Stromal cell of bone marrow (primary cell): Measurements from ENCODE around the gene GPC5.
A peak's percentile ranks its signal among the peaks of the same experiment; 100 is the strongest.

ENCODE experiments used
- DNase-seq: peaks from one replicate; pipeline ENCODE4 v3.0.0-alpha.2; 2012; ENCODE audit warnings: low read depth

GPC5 gene

GRCh38 chr13:91978571-91978970 lies 580.1 kb downstream of the GPC5 start:
- DNase-seq: no peak

- no peak for DNase-seq
These were observed 588.5 kb downstream of the GPC5 start for GRCh38 chr13:91986761-91987483.

DNA sequence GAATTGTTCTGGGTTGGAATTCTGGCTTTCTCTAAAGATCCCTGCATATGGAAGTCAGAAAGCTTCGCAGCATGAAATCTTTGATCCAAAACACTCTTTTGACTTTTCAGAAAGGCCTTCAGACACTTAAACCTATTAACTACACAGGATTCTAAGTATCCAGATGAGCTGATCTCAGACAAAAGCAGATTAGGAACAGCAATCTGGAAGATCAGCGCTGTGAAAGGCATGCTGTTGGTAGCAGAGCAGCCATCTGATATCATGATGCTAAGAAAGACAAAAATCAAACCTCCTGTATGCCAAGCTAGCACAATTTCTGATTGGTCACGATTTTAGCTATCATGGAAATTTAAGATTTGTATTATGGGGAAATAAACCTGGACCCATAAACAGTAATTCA lies 589.9 kb downstream of the GPC5 start:
- no peak for DNase-seq

DNA sequence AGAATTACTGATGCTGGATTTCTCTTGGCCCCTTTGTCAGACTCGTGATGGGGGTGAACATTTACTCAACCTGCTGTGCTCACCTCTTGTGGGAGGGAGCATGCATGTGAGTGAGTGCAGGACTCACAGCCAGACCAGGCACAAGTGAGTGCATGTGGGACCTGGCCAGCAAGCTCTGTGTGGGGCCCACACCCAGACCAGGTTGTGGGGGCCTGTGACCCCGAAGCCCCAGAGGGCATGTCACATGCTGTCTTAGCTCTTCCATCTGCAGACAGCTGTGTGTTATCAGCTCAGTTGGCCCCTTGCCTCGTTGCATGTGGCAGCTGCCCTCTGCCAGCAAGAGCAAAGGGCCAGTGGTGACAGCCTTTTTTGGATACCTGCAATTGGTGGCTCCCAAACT lies 614.4 kb downstream of the GPC5 start:
- DNase-seq: no peak

DNA sequence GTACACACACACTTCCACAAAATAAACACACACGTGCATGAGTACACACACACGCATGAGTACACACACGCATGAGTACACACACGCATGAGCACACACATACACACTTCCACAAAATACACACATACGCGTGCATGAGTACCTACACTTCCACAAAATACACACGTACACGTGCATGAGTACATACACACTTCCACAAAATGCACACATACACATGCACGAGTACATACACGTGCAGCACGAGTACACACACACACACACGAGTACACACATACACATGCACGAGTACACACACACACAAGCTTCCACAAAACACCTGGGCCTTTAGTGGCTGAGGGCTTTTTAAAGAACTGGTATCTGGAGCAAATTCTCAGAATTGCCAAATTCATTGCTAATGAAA lies 619.3 kb downstream of the GPC5 start:
- DNase-seq: no peak

DNA sequence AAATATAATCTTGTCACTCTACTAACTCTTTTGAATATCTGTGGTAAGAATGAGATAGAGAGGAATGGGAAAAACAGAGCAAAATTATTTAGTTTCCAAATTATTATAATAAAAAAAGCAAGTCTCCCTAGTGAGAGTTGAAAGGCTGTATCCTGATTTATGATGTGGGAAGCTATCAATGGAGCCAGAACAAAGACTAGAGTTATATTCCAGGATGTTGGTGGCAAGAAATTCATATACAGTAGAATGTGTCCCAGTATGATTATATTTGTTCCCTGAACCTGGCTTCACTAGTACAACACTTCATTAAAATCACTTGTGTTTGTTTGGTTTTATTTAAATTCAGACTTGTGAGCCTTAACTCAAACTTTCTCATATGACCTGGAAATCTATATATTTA lies 630.3 kb downstream of the GPC5 start:
- no peak for DNase-seq

GRCh38 chr13:92029641-92030040 lies 631.2 kb downstream of the GPC5 start:
- DNase-seq: no peak

GRCh38 chr13:92038905-92039304 lies 640.5 kb downstream of the GPC5 start:
- no peak for DNase-seq

DNA sequence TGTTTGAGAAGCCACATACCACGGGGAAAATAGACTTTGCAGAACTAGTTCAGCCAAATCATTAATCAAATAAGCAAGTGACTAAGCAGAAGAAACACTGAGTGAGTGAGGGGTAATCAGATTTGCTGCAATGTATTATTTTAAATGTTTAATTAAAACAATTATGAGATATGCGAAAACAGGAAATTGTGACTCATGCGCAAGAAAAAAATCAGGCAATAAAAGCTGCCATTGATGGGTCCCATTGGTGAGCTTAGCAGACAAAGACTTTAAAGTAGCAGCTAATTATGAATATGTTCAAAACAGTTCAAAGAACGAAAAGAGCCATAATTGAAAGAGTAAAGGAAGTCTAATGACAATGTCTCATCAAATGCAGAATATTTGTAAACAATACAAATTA lies 644.1 kb downstream of the GPC5 start:
- DNase-seq: no peak

- DNase-seq: no peak
These were observed 645.9 kb downstream of the GPC5 start for GRCh38 chr13:92044351-92044750.

DNA sequence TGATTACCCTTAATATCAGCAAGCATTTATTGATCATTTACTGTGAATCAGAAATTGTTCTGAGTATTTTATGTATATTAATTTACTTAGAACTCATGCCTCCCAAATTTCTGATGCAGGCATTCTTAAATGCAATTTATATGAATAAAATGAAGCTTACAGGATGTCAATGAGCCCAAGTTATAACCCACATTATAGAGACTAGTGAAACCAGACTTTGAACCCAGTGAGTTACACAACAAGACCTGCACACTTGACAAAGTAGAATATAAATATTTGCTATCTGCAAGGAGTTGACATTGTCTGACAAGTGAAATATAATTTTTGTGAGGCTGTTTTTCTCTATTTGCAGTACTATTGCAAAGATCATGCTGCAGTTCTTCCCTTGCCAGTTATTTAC lies 656.0 kb downstream of the GPC5 start:
- no peak for DNase-seq

DNA sequence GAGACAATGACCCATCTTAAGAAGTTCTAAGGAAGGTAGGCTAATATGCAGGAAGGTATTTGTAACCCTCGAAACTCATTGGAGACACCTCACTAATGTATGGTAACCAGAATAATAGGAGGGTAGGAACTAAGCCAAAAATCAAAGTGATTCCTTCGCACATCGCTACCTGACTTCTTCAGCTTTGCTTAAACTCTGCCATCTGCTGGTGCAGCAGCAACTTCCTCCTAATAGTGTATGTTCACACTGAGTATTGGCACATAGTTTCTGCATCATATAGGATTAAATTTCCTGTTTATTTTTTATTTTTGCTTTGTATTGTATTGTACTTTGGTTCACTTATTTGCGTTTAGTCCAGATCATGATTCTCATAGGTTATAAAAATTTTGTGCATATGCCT lies 676.2 kb downstream of the GPC5 start:
- no peak for DNase-seq

DNA sequence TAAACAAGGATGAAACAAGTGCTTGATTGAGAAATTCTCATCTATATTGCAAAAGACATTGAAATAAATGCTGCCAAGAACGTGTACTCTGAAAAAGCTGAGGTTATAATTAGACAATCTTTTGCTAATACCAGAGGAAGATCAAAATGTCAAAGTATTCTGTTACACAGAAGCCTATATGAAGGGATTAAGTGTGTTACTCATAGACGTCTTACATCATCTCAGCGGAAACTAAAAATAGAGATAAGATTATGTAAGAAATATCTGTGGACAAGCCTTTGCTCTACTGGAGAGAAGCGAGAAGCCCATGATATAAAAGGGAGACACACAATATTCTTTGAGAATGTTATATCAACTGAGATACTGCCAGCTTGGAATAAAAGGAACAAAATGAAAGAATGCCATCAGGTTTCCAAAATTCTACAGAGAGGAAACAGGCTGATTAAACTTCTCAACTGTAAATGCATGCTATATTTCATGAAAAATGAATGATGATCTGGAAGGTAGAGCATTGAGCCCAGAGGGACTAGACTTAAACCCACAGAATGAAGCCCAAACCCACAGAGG lies 699.0 kb downstream of the GPC5 start:
- no peak for DNase-seq

GRCh38 chr13:92101801-92102200 lies 703.4 kb downstream of the GPC5 start:
- DNase-seq: no peak

GRCh38 chr13:92103689-92104153 lies 705.3 kb downstream of the GPC5 start:
- no peak for DNase-seq

GRCh38 chr13:92122186-92122853 lies 723.9 kb downstream of the GPC5 start:
- DNase-seq: no peak

DNA sequence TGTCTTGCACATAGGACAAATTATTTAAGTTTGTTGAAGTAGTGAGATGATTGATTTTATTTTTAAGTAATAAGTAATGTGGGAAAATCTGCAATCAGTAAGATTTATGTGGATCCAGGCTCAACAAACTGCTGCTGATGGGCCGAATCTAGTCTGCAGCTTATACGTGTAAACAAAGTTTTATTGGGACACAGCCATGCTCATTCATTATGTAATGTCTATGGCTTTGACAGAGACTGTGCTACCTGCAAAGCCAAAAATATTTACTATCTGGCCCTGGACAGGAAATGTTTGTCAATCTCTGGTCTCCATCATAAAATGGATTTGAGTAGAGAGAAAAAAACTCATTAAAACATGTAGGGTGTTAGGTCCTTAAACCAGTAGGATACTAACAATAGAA lies 728.0 kb downstream of the GPC5 start:
- no peak for DNase-seq

DNA sequence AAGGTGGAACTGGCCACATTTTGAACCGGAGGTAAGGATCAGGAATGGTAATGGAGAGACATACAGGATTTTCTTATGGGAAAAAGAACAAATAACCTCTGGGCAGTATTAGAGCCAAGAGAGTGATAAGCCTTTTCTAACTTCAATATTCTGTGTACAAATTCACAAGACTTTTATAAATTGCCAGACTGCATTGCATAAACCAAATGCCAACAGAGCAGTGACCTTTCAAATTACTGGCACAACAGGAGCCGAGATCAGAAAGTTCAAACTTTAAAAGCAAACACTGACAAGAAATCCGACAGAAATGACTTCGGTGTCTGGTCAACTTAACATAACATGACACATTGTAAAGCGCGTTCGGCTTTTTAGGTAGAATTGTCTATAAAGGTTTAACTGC lies 737.1 kb downstream of the GPC5 start:
- DNase-seq: no peak

DNA sequence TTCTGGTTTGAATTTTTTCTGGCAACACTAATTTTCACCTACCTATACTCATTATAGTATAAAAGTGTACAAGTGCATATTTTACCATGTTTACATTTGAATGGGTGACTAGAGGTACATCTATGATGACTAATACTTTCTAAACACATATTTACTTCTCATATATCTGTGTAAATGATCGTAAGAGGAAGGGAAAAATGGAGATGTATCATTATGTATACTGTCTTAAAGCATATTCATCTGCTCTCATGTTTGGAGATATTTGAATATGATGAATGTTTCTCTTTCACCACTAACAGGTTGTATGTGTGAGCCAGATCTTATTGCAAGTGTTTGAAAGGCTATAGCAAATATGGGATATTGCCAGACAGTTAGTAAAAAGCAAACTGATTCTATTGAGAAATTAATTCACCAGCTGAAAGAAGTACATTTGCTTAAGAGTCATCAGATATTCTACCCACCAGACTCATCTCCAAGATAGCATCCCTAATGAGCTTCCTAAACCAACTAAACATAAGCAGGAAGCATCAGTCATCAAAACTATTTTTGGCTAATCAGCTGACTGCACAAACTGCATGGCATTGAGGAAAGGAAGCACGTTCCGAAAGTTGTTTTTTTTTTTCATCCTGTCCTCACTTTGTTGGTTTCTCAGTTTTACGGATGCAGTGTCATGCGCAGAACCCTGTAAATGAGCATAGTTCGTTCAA lies 738.2 kb downstream of the GPC5 start:
- no peak for DNase-seq

GRCh38 chr13:92137520-92137919 lies 739.1 kb downstream of the GPC5 start:
- DNase-seq: no peak

DNA sequence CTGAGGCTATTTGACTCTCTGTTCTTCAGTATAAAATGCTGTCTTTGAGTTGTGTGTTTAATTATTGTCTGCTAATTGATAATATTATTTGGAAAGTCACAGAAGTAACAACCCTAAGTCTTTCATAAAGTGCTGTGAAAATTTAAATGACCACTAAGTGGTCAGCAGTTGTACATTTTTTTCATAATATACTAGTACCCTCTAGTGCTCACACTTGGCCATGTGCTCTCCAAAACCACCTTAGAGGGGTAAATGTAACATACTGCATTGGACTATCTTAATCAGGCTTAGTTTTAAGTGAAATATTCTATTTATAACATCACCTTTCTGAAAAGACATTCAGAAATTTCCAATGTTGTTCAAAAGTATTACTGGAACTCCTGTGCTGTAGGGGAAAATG lies 745.3 kb downstream of the GPC5 start:
- DNase-seq: no peak

DNA sequence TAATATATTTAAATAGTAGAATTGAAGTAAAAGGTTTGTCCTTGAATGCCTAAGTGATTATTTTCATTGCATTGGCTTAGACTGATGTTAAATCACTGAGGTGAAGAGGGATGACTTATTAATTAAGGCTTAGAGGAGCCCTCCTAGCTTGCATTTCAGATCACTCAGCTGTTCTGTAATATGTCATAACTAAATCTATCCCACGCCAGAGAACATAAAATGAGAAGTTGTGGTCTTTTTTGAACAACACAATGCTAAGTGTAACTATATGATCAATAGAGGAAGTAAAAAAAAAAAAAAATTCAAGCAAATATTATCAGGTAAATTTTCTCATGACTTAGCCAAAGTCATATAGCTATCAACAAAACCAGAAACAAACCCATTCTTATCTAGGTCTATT lies 752.2 kb downstream of the GPC5 start:
- DNase-seq: no peak

GRCh38 chr13:92158346-92158745 lies 759.9 kb downstream of the GPC5 start:
- DNase-seq: peak; percentile 6
